Anterior cingulate cortex (tissue), 58 donors: ENCODE data around the gene FOS.

ENCODE experiments used
- DNase-seq, 58 donors: peaks; one replicate each; lab custom pipeline; 2025; lab: John Stamatoyannopoulos, UW

FOS gene

DNA sequence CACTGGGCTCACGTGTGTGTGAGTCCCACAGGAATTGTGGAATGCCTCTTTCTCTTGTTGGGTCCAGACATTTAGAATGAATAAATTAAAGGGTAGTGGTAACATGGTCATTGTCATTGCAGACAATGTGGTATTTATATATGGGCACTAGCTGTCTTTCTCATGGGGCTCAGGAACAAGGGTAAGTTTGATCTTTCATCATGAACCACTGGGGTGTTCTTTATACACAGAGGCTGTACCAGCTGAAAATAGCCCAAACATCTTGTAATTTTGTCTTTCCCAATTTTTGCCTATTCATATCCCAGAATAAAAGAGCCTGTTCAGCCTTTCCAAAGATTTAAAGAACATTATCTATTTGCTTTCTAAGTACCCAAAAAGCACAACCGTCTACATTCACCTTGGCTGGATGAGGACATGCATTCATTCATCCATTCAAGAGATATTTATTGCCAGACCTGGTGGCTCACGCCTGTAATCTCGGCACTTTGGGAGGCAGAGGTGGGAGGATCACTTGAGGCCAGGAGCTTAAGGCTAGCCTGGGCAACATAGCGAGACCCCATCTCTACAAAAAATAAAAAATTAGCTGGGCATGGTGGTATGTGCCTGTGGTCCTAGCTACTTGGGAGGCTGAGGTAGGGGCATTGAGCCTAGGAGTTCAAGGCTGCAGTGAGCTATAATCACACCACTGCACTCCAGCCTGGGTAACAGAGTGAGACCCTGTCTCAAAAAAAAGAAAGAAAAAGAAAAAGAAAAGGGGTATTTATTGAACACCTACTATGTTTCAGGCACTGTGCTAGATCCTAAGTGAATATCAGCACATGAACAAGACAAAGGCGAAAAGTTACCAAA is 4.4 kb upstream of the FOS start:
- DNase-seq, result no peak

DNA sequence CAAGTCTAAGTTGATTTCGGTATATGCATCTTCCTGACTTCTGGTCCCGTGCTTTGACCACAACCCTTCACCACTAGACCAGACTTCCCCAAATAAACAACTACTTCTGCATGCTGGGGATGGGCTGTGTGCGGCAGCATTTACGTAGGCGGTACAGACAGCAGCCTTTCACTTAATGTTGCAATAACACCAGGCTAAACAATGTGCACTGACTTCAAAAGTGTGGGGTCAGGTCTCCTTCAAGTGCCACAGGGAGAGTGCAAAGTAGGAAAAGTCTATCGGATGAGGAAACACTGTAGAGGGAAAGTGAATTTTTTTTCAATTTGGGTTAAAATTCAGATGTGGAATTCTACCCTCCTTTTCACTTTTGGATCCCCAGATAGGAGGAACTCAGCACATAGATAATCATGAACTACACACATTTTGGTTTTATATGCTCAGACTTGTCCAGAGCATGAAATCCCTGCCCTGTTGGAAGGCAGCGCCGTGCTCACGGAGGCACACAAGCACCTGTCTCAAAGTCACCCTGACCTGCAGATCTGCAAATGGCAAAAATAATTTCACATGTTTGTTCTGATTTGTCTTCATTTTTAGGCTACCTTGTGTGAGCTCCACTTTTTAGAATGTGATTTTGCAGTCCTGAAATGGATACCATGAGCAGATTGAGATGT is 3.6 kb upstream of the FOS start:
- DNase-seq, result peak in 25 of 58 donors; percentile 5 to 71 (median 29)

DNA sequence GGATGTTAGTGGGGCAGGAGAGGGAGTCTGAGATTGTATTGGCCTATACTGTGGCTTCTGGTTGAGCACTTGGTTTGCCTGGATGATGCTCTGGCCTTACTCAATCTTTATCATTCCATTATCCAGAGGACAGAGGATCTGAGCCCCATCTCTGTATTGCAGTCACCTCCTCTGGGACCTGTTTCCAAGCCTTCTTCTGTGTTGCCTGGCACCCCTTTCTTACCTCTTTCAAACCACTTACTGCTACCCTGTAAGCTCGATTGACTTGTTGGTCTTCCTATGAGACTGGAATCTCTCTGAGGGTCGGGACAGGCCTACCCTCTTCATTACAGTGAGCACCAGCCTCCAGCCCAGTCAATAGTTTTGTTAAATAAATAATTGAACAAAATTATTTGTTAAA is 3.0 kb upstream of the FOS start:
- DNase-seq, result no peak

GRCh38 chr14:75277008-75277814 is 1.4 kb upstream of the FOS start:
- peak in 56 of 58 donors; percentile 13 to 99 (median 76) for DNase-seq

DNA sequence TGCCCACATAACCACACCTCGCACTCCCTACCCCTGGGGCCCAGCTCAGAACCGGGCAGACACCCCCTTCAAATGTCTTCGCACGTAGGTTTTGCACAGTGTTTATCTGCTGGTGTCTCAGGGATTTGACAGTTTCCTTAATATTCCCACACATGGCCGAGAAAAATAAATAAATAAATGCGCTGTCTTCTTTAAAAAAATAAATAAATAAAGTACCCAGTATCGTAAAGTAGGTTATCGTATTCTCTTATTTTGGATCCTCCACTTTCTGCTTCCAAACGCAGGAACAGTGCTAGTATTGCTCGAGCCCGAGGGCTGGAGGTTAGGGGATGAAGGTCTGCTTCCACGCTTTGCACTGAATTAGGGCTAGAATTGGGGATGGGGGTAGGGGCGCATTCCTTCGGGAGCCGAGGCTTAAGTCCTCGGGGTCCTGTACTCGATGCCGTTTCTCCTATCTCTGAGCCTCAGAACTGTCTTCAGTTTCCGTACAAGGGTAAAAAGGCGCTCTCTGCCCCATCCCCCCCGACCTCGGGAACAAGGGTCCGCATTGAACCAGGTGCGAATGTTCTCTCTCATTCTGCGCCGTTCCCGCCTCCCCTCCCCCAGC is 710 bp upstream of the FOS start:
- peak in 1 of 58 donors; percentile 46 for DNase-seq

GRCh38 chr14:75279153-75279762 is 630 bp downstream of the FOS start:
- peak in 56 of 58 donors; percentile 6 to 84 (median 66) for DNase-seq

DNA sequence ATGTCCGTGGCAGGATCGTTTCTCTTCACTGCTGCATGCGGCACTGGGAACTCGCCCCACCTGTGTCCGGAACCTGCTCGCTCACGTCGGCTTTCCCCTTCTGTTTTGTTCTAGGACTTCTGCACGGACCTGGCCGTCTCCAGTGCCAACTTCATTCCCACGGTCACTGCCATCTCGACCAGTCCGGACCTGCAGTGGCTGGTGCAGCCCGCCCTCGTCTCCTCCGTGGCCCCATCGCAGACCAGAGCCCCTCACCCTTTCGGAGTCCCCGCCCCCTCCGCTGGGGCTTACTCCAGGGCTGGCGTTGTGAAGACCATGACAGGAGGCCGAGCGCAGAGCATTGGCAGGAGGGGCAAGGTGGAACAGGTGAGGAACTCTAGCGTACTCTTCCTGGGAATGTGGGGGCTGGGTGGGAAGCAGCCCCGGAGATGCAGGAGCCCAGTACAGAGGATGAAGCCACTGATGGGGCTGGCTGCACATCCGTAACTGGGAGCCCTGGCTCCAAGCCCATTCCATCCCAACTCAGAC is 1.2 kb downstream of the FOS start:
- DNase-seq, result peak in 14 of 58 donors; percentile 28 to 79 (median 52)

DNA sequence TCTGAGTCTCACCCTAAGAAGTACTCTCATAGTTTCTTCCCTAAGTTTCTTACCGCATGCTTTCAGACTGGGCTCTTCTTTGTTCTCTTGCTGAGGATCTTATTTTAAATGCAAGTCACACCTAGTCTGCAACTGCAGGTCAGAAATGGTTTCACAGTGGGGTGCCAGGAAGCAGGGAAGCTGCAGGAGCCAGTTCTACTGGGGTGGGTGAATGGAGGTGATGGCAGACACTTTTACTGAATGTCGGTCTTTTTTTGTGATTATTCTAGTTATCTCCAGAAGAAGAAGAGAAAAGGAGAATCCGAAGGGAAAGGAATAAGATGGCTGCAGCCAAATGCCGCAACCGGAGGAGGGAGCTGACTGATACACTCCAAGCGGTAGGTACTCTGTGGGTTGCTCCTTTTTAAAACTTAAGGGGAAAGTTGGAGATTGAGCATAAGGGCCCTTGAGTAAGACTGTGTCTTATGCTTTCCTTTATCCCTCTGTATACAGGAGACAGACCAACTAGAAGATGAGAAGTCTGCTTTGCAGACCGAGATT is 1.7 kb downstream of the FOS start:
- DNase-seq, result no peak

DNA sequence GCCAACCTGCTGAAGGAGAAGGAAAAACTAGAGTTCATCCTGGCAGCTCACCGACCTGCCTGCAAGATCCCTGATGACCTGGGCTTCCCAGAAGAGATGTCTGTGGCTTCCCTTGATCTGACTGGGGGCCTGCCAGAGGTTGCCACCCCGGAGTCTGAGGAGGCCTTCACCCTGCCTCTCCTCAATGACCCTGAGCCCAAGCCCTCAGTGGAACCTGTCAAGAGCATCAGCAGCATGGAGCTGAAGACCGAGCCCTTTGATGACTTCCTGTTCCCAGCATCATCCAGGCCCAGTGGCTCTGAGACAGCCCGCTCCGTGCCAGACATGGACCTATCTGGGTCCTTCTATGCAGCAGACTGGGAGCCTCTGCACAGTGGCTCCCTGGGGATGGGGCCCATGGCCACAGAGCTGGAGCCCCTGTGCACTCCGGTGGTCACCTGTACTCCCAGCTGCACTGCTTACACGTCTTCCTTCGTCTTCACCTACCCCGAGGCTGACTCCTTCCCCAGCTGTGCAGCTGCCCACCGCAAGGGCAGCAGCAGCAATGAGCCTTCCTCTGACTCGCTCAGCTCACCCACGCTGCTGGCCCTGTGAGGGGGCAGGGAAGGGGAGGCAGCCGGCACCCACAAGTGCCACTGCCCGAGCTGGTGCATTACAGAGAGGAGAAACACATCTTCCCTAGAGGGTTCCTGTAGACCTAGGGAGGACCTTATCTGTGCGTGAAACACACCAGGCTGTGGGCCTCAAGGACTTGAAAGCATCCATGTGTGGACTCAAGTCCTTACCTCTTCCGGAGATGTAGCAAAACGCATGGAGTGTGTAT is 2.4 kb downstream of the FOS start:
- DNase-seq, result peak in 17 of 58 donors; percentile 2 to 88 (median 48)

DNA sequence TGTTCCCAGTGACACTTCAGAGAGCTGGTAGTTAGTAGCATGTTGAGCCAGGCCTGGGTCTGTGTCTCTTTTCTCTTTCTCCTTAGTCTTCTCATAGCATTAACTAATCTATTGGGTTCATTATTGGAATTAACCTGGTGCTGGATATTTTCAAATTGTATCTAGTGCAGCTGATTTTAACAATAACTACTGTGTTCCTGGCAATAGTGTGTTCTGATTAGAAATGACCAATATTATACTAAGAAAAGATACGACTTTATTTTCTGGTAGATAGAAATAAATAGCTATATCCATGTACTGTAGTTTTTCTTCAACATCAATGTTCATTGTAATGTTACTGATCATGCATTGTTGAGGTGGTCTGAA is 3.0 kb downstream of the FOS start:
- no peak for DNase-seq

GRCh38 chr14:75282170-75282554 is 3.5 kb downstream of the FOS start:
- peak in 1 of 58 donors; percentile 19 for DNase-seq

- DNase-seq, result peak in 1 of 58 donors; percentile 34
These were observed 4.0 kb downstream of the FOS start for GRCh38 chr14:75282555-75283161.

DNA sequence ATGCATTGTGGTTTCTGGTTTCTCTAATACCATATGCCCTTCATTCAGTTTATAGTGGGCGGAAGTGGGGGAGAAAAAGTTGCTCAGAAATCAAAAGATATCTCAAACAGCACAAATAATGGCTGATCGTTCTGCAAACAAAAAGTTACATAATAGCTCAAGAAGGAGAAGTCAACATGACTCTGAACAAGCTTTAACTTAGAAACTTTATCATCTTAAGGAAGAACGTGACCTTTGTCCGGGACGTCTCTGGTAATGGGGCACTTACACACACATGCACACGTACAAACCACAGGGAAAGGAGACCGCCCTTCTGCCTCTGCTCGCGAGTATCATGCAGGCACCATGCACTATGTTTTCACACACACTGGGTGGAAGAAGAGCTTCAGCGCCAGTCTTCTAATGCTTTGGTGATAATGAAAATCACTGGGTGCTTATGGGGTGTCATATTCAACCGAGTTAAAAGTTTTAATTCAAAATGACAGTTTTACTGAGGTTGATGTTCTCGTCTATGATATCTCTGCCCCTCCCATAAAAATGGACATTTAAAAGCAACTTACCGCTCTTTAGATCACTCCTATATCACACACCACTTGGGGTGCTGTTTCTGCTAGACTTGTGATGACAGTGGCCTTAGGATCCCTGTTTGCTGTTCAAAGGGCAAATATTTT is 4.7 kb downstream of the FOS start:
- DNase-seq, result no peak

GRCh38 chr14:75283833-75284563 is 5.4 kb downstream of the FOS start:
- DNase-seq, result no peak

GRCh38 chr14:75285331-75285730 is 6.7 kb downstream of the FOS start:
- no peak for DNase-seq

GRCh38 chr14:75286313-75286712 is 7.7 kb downstream of the FOS start:
- DNase-seq, result no peak

- no peak for DNase-seq
These were observed 11.3 kb downstream of the FOS start for GRCh38 chr14:75289840-75290388.
